IPS-11a (cell line): ENCODE measurements around the gene FUZ.

Source experiments
- H3K4me3 ChIP-seq: one replicate; pipeline ENCODE4 v1.5.1; 2013; ENCODE audit warnings: low read depth, low read length, control low read depth

The FUZ gene

GRCh38 chr19:49807904-49808675 lies 5.0 kb downstream of the FUZ start:
- H3K4me3 ChIP-seq, result no peak overlapping the region

DNA sequence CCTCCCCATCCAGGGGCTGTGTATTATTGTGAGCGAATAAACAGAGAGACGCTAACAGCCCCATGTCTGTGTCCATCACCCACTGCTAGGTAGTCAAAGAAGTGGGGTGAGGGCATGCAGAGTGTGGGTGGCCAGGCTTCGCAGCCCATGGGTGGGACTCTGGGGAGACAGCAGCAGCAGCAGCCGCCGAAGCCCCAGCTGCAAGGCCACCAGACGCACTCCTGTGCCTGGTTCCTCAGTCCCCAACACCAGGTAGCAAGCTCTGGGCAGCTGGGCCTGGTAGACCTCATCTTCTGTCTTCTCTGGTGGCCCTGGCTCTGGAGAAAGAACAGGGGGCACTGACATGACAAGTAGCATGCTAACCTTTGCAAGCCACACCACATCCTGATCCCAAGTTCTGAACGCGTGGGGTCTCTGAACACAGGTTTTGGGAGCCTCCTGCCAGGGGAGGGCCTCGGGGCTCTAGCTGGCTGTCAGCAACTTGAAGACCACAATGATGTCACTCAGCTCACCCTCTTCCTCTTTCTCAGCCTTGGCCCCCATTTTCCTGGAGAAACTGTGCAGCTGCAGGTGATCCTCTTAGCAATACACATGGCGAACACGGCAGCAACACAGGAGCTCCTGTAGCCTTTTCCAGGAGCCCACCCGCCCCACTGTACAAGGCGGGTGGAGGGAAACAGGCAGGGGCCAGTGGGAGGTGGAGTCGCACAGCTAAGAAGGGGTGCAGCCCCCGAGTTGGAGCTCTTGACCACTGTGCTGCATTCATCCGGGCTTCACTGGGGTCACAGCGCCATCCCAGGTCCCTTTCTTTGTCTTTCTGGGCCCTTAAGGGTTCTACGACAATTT lies 5.8 kb downstream of the FUZ start:
- H3K4me3 ChIP-seq, result no peak overlapping the region

DNA sequence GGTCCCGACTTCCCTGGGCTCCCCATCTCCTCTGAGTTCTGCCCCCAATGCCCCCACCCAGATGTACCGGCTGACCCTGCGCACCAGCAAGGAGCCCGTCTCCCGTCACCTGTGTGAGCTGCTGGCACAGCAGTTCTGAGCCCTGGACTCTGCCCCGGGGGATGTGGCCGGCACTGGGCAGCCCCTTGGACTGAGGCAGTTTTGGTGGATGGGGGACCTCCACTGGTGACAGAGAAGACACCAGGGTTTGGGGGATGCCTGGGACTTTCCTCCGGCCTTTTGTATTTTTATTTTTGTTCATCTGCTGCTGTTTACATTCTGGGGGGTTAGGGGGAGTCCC lies 6.5 kb downstream of the FUZ start:
- no peak overlapping the region for H3K4me3 ChIP-seq

- no peak overlapping the region for H3K4me3 ChIP-seq
Measured at GRCh38 chr19:49805822-49806619, 7.1 kb downstream of the FUZ start.

- no peak overlapping the region for H3K4me3 ChIP-seq
Measured at GRCh38 chr19:49803529-49803856, 9.6 kb downstream of the FUZ start.

DNA sequence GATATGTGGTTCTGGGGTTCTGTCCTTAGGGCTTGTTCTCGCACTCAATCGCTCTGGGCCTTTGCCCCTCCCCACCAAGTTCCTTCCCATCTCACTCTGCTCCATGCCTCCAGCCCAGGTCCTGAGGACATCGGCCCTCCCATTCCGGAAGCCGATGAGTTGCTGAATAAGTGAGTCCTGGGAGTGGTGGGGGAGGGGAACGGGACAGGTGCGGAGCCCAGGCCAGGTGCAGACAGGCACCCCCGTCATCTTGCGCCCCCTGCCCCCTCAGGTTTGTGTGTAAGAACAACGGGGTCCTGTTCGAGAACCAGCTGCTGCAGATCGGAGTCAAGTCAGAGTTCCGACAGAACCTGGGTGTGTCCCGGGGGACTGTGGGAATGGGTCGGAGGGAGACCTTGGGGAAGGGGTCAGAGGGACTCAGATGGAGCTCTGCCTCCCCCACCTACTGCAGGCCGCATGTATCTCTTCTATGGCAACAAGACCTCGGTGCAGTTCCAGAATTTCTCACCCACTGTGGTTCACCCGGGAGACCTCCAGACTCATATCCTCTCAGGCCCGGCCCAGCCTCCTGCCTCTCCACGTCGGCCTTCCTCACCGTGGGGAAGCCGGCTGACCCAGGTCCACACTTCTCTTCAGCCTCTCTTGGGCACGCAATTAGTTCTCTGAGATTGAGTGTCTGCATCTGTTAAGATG lies 10.1 kb downstream of the FUZ start:
- no peak overlapping the region for H3K4me3 ChIP-seq

DNA sequence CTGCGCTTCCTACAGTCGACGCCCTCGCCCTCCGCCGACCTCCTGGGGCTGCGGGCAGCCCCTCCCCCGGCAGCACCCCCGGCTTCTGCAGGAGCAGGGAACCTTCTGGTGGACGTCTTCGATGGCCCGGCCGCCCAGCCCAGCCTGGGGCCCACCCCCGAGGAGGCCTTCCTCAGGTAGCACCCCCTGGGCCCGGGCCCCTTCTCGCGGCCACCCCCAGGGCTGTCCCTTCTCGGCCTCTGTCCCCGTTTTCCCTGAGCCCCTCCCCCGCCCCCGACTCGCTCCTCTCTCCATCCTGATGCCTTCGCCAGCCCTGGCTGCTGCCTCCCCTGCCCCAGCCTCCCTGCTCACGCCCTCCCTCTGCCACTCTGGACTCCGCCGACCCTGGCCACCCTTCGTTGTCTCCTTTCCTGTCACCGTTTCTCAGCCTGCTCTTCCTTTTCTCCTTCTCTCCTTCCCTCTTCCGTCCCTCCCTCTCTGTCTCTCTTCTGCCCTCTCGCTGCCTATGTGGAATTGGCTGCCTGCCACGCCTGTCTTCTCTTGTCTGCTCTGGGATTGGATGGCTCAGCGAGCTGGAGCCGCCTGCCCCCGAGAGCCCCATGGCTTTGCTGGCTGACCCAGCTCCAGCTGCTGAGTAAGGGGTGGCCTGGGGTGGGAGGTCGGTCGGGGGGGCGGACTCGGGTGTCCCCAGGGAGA lies 11.0 kb downstream of the FUZ start:
- no peak overlapping the region for H3K4me3 ChIP-seq

DNA sequence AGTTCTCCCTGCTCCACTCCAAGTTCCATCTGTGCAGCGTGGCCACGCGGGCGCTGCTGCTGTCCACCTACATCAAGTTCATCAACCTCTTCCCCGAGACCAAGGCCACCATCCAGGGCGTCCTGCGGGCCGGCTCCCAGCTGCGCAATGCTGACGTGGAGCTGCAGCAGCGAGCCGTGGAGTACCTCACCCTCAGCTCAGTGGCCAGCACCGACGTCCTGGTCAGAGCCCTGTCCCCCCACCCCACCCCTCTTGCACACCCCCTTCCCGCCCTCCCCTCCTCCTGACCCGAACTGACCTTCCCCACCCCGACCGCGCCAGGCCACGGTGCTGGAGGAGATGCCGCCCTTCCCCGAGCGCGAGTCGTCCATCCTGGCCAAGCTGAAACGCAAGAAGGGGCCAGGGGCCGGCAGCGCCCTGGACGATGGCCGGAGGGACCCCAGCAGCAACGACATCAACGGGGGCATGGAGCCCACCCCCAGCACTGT lies 11.6 kb downstream of the FUZ start:
- no peak overlapping the region for H3K4me3 ChIP-seq

GRCh38 chr19:49800771-49801170 lies 12.3 kb downstream of the FUZ start:
- H3K4me3 ChIP-seq, result no peak overlapping the region

DNA sequence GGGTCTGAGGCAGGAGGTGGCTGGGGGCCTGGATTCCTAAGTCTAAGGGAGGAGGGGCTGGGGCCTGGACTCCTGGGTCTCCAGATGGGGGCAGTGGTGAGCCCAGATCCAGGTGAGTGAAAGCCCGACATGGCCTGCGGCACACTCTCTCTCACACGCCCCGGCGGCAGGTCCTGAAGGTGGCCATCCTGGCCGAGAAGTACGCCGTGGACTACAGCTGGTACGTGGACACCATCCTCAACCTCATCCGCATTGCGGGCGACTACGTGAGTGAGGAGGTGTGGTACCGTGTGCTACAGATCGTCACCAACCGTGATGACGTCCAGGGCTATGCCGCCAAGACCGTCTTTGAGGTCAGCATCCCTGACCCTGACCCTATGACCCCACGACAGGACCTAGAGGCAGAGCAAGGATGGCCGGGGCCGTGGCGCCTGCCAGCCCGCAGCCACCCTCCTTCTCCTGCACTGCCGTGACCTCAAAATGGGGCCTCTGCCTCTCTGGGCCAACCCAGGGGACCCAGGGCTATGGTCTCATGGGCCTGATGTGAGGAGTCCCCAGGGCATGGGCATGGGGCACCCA lies 13.2 kb downstream of the FUZ start:
- no peak overlapping the region for H3K4me3 ChIP-seq

DNA sequence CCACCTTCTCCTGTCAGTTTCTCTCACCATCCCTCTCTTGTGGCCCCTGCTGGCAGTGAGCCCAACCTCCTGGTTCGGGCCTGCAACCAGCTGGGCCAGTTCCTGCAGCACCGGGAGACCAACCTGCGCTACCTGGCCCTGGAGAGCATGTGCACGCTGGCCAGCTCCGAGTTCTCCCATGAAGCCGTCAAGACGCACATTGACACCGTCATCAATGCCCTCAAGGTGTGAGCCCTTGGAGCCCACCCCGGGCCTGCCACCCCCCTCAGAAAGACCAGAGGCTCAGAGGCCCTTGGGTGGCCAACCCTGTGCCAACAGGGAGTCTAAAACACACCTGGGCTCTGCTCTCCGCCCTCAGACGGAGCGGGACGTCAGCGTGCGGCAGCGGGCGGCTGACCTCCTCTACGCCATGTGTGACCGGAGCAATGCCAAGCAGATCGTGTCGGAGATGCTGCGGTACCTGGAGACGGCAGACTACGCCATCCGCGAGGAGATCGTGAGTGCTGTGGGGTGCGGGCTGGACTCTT lies 13.8 kb downstream of the FUZ start:
- no peak overlapping the region for H3K4me3 ChIP-seq

DNA sequence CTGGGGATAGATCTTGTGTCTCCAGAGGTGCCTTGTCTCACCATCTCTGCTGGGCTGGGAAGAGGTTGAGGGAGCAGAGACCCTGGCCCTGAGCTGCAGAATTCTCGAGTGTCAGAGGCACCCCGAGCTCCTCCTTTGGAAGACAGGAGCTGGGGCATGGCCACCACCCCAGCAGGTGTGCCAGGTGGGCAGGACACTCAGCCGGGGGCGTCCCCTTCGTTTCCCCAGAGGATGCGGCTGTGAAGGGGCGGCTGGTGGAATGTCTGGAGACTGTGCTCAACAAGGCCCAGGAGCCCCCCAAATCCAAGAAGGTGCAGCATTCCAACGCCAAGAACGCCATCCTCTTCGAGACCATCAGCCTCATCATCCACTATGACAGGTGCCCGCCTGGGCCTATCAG lies 14.5 kb downstream of the FUZ start:
- no peak overlapping the region for H3K4me3 ChIP-seq

- H3K4me3 ChIP-seq, result no peak overlapping the region
Measured at GRCh38 chr19:49795615-49796014, 17.5 kb downstream of the FUZ start.

DNA sequence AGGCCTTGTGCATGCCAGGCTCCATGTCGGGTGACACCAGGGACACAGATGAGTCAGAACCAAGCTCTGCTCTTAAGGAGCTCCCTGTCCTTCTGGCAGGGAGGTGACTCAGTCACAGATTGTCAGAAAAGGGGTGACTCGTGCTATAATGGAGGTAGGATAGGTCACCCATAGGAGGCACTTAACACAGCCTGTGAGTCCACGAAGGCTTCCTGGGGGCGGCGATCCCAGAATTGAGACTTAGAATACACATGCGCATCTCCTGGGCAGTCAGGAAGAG lies 19.6 kb downstream of the FUZ start:
- no peak overlapping the region for H3K4me3 ChIP-seq

- H3K4me3 ChIP-seq, result no peak overlapping the region
Measured at GRCh38 chr19:49792829-49793560, 20.1 kb downstream of the FUZ start.

- no peak overlapping the region for H3K4me3 ChIP-seq
Measured at GRCh38 chr19:49791776-49792445, 21.2 kb downstream of the FUZ start.

- H3K4me3 ChIP-seq, result no peak overlapping the region
Measured at GRCh38 chr19:49790866-49791265, 22.2 kb downstream of the FUZ start.

DNA sequence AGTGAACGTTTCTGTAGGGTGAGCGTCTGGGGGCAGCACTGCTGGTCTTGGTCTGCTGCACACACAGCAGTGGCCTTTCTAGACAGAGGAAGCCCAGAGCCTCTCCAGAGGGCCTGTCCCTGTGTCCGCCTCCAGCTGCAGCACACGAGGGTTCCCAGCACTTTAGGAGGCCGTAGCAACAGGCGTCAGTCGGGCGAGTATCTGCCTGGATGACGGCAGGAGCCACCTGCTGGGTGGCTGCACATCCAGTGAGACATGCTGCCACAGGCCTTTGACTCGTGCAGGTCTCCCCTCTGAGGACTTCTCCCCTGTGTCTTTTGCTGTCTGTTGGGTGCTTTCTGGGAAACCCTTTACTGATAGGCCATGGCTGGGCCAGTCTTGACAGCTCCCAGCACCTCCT lies 24.2 kb downstream of the FUZ start:
- H3K4me3 ChIP-seq, result no peak overlapping the region

DNA sequence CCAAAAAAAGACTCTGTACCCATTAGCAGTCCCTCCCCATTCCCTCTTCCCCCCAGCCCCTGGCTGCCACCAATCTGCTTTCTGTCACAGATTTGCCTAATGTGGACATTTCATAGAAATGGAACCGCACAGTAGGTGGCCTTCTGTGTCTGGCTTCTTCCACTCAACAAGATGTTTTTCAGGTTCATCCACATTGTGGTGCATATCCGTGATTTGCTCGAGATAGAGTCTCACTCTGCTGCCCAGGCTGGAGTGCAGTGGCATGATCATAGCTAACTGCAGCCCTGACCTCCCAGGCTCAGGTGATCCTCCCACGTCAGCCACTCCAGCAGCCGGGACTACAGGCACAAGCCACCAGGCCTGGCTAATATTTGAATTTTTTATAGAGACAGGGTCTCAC lies 25.3 kb downstream of the FUZ start:
- H3K4me3 ChIP-seq, result no peak overlapping the region
